Measurements from ENCODE around the gene NAT8L. TPM values are rescaled to one million over a fixed set of nuclear protein-coding genes. Genes with fewer than 3 reads are reported as not detected.

NAT8L gene
- total RNA-seq, 1 donor from 2014 or later = 9.4 TPM

- no peak overlapping the region for H3K4me3 ChIP-seq (ENCODE audit: low read depth, low read length)
- H3K27me3 ChIP-seq (ENCODE audit: control insufficient read depth, insufficient read depth, low read length) = peaks cover 2% of the 10 kb centered on the region
- no peak for TF ChIP-seq CTCF (IDR thresholded peaks at IDR 0.05; ENCODE audit: insufficient read depth, low read length, poor library complexity, severe bottlenecking)
- no peaks in the 10 kb centered on the region for H3K36me3 ChIP-seq (ENCODE audit: control insufficient read depth, insufficient read depth, low read length)
- DNase-seq (ENCODE audit: low read depth) = no peak
Observed at GRCh38 chr4:2093265-2093664, 34.1 kb downstream of the NAT8L start.

GRCh38 chr4:2094545-2094944, 35.4 kb downstream of the NAT8L start:
- Histone ChIP-seq H3K4me3 (ENCODE audit: low read depth, low read length) (no peak overlapping the region), H3K36me3 (ENCODE audit: control insufficient read depth, insufficient read depth, low read length) (no peaks in the 10 kb centered on the region), H3K27me3 (ENCODE audit: control insufficient read depth, insufficient read depth, low read length) (peaks cover 2% of the 10 kb centered on the region)
- no peak for DNase-seq (ENCODE audit: low read depth)
- no peak for TF ChIP-seq CTCF (IDR thresholded peaks at IDR 0.05; ENCODE audit: insufficient read depth, low read length, poor library complexity, severe bottlenecking)

- DNase-seq (ENCODE audit: low read depth) = no peak
- peaks cover under 1% of the 10 kb centered on the region for H3K27me3 ChIP-seq (ENCODE audit: control insufficient read depth, insufficient read depth, low read length)
- H3K36me3 ChIP-seq (ENCODE audit: control insufficient read depth, insufficient read depth, low read length) = no peaks in the 10 kb centered on the region
- no peak overlapping the region for H3K4me3 ChIP-seq (ENCODE audit: low read depth, low read length)
- no peak for TF ChIP-seq CTCF (IDR thresholded peaks at IDR 0.05; ENCODE audit: insufficient read depth, low read length, poor library complexity, severe bottlenecking)
Observed at GRCh38 chr4:2095236-2096072, 36.3 kb downstream of the NAT8L start.

- H3K27me3 ChIP-seq (ENCODE audit: control insufficient read depth, insufficient read depth, low read length) = no peaks in the 10 kb centered on the region
- TF ChIP-seq CTCF (IDR thresholded peaks at IDR 0.05; ENCODE audit: insufficient read depth, low read length, poor library complexity, severe bottlenecking) = no peak
- DNase-seq (ENCODE audit: low read depth) = peak; percentile 63
- H3K36me3 ChIP-seq (ENCODE audit: control insufficient read depth, insufficient read depth, low read length) = no peaks in the 10 kb centered on the region
- no peak overlapping the region for H3K4me3 ChIP-seq (ENCODE audit: low read depth, low read length)
Observed at GRCh38 chr4:2096073-2096609, 37.0 kb downstream of the NAT8L start.

- no peak overlapping the region for H3K4me3 ChIP-seq (ENCODE audit: low read depth, low read length)
- no peaks in the 10 kb centered on the region for H3K27me3 ChIP-seq (ENCODE audit: control insufficient read depth, insufficient read depth, low read length)
- peak; percentile 42 for DNase-seq (ENCODE audit: low read depth)
- TF ChIP-seq CTCF (IDR thresholded peaks at IDR 0.05; ENCODE audit: insufficient read depth, low read length, poor library complexity, severe bottlenecking) = no peak
- H3K36me3 ChIP-seq (ENCODE audit: control insufficient read depth, insufficient read depth, low read length) = no peaks in the 10 kb centered on the region
Observed at GRCh38 chr4:2101346-2102044, 42.4 kb downstream of the NAT8L start.

Data from kidney epithelial cell (primary cell).